ENCODE data around the gene ZNF423. TPM values are rescaled to one million over a fixed set of nuclear protein-coding genes. Genes with fewer than 3 reads are reported as not detected.

Gene ZNF423
- polyA plus RNA-seq, 1 of the 3 experiments (the other 2 are of a cell fraction): 1.2 TPM

- TF ChIP-seq REST (IDR thresholded peaks at IDR 0.05; ENCODE audit: low read depth, low read length): no peak
Measured at GRCh38 chr16:49767998-49768397, 87.9 kb downstream of the ZNF423 start (continued).

GRCh38 chr16:49767414-49767813, 88.5 kb downstream of the ZNF423 start:
- Histone ChIP-seq H2AFZ (ENCODE audit: low read depth) (no peak overlapping the region), H3K4me3 (ENCODE audit: low read depth in 2 of 2, low read length in 1 of 2) (no peak overlapping the region), H3F3A (replicated peaks; ENCODE audit: insufficient read depth) (no peaks in the 10 kb centered on the region), H3K27ac (ENCODE audit: low read depth in 2 of 2, low read length in 1 of 2) (no peak overlapping the region), H3K9me2 (no peaks in the 10 kb centered on the region), H3K36me3 (replicated peaks in 1 of 2; ENCODE audit: control insufficient read depth in 1 of 2, insufficient read depth in 2 of 2, low read length in 1 of 2) (no peaks in the 10 kb centered on the region), H3K4me2 (no peak overlapping the region), H3K9ac (no peak overlapping the region), H3K4me1 (ENCODE audit: control insufficient read depth in 1 of 2, insufficient read depth in 2 of 2, low read depth in 1 of 2, low read length in 1 of 2) (peaks cover 0 to 2% of the 10 kb centered on the region in 2 experiments; a peak in 2 of 4 replicates), H4K20me1 (ENCODE audit: insufficient read depth) (no peaks in the 10 kb centered on the region), H3K79me2 (ENCODE audit: insufficient read depth) (no peaks in the 10 kb centered on the region), H3K27me3 (ENCODE audit: insufficient read depth) (no peaks in the 10 kb centered on the region), H3K9me3 (no peaks in the 10 kb centered on the region)
- ChIA-PET POLR2A (no interaction called here), CTCF (no interaction called here)
- no peak for TF ChIP-seq ZBTB33 (IDR thresholded peaks at IDR 0.05; ENCODE audit: borderline replicate concordance, low read depth)
- no peak for TF ChIP-seq TAF1 (IDR thresholded peaks at IDR 0.05; ENCODE audit: borderline replicate concordance, low read depth, low read length)
- no peak for TF ChIP-seq YY1 (IDR thresholded peaks at IDR 0.05; ENCODE audit: low read depth)
- TF ChIP-seq REST (IDR thresholded peaks at IDR 0.05; ENCODE audit: low read depth, low read length): no peak
- TF ChIP-seq SMC3 (IDR thresholded peaks at IDR 0.05; ENCODE audit: low read depth, low read length): no peak
- TF ChIP-seq JUND (IDR thresholded peaks at IDR 0.05): no peak
- TF ChIP-seq ELF1 (IDR thresholded peaks at IDR 0.05): no peak
- no peak for TF ChIP-seq FOXJ3 (CRISPR knock-in tag; IDR thresholded peaks at IDR 0.05)
- TF ChIP-seq IRF3 (IDR thresholded peaks at IDR 0.05; ENCODE audit: low read depth, low read length): no peak
- TF ChIP-seq RXRA (IDR thresholded peaks at IDR 0.05; ENCODE audit: borderline replicate concordance, low read depth): no peak
- no peak for TF ChIP-seq TEAD4 (IDR thresholded peaks at IDR 0.05; ENCODE audit: borderline replicate concordance, insufficient read depth)
- no peak for TF ChIP-seq TCF12 (IDR thresholded peaks at IDR 0.05)
- no peak for TF ChIP-seq EZH2phosphoT487 (IDR thresholded peaks at IDR 0.05; ENCODE audit: borderline replicate concordance, low read depth)
- TF ChIP-seq FOXM1 (IDR thresholded peaks at IDR 0.05; ENCODE audit: low read depth): no peak
- no peak for TF ChIP-seq GATA2 (CRISPR knock-in tag; IDR thresholded peaks at IDR 0.05)
- no peak for TF ChIP-seq MEF2A (IDR thresholded peaks at IDR 0.05; ENCODE audit: borderline replicate concordance, low read depth)
- TF ChIP-seq NRF1 (IDR thresholded peaks at IDR 0.05; ENCODE audit: low read depth, low read length): no peak
- TF ChIP-seq EP300 (IDR thresholded peaks at IDR 0.05; ENCODE audit: borderline replicate concordance in 1 of 2, low read depth in 1 of 2, low read length in 1 of 2): no peak
- no peak for DNase-seq
- WGBS (ENCODE audit: low lambda C conversion rate): 69% methylated on average over 4 of the region's 5 CpGs
